Mucosa of descending colon (tissue), 3 donors: ENCODE results near the gene TMEM106A. TPM values are rescaled to one million over a fixed set of nuclear protein-coding genes. Genes with fewer than 3 reads are reported as not detected.

ENCODE experiments used
- ATAC-seq: fragments of 200-7000 bp; cut with Tn5 transposase; one replicate; pipeline ENCODE4 v1.9.1; 2020; ENCODE audit warnings: mild to moderate bottlenecking, moderate library complexity
- DNase-seq, 3 donors: peaks; one replicate each; pipeline ENCODE4 v3.0.0-alpha.2; 2020
- H3K36me3 ChIP-seq: fragments of 200-600 bp; one replicate; pipeline ENCODE4 v1.8.0; 2021; ENCODE audit warnings: low read depth, mild to moderate bottlenecking
- H3K4me1 ChIP-seq: fragments of 200-600 bp; one replicate; pipeline ENCODE4 v1.8.0; 2021; ENCODE audit warnings: low read depth, mild to moderate bottlenecking
- H3K4me3 ChIP-seq: fragments of 200-600 bp; one replicate; pipeline ENCODE4 v1.8.0; 2021; ENCODE audit warnings: mild to moderate bottlenecking
- H3K9me3 ChIP-seq: fragments of 200-600 bp; one replicate; pipeline ENCODE4 v1.8.0; 2021; ENCODE audit warnings: mild to moderate bottlenecking
- CTCF ChIP-seq: fragments of 200-600 bp; IDR thresholded peaks from one replicate; pipeline ENCODE4 v1.8.0; 2022; ENCODE audit warnings: antibody characterized with exemption, mild to moderate bottlenecking
- intact Hi-C, 2 donors: fragments of 100-400 bp; cut with DNase I in 1 of 2; cut with micrococcal nuclease in 1 of 2; formaldehyde crosslinking; loops; one replicate each; pipeline versions ENCODE4 v1.11.0 to v1.11.1; 2022; cut with DNase I, micrococcal nuclease
- total RNA-seq, 3 donors: library from RNA; stranded (reverse); fragmentation: NEBNext Ultra II Directional in 2 of 3; extraction: Animal tissue kit (Norgen Biotek cat#: 25700) in 2 of 3; gene quantifications; one replicate each; pipeline versions ENCODE4 v1.2.1 to v1.2.4, GENCODE V29; 2021 to 2023
- donor health status: DM: no; HTN: no; CAD: no; lungs with moderate emphysema.
- donor health status: DM: no; HTN: no; CAD: no.
- donor health status: DM: no; HTN: yes; CAD: no.

TMEM106A gene
- total RNA-seq, 3 donors from 2014 or later: 11.8 to 12.5 (median 12.0) TPM

- Histone ChIP-seq H3K36me3 (no peaks in the 10 kb centered on the region), H3K4me3 (no peak overlapping the region), H3K9me3 (no peaks in the 10 kb centered on the region), H3K4me1 (peaks cover 12% of the 10 kb centered on the region)
- intact Hi-C loops: no loop called here
- no peak for TF ChIP-seq CTCF
- DNase-seq (no peak), ATAC-seq (peak; percentile 4)
These were observed 1.2 kb downstream of the TMEM106A start for GRCh38 chr17:43212641-43213490.

GRCh38 chr17:43213545-43213944 is 1.9 kb downstream of the TMEM106A start:
- no peaks in the 10 kb centered on the region for H3K9me3 ChIP-seq
- H3K36me3 ChIP-seq: no peaks in the 10 kb centered on the region
- no peak overlapping the region for H3K4me3 ChIP-seq
- peak; percentile 8 for ATAC-seq
- DNase-seq: peak in 1 of 3 donors; percentile 22
- TF ChIP-seq CTCF: no peak
- intact Hi-C loops: no loop called here
- H3K4me1 ChIP-seq: peaks cover 12% of the 10 kb centered on the region

DNA sequence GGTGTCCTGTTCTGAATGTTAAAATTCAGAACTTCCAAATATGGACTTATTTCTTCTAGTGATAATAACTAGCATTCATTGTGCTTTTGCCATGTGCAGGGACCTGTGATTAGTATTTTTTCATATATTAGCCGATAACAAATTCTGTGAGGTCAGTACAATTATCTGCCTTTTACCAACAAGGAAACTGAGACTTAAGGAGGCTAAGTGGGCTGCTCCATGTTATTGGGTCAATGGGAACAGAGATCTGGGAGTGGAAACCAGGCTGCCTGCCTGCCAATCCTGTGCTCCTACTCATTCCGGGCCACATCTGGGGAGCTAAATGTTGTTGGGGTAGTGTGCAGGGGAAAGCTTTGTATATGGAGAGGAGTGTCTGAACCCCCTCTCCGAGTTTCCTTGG is 3.7 kb downstream of the TMEM106A start:
- Histone ChIP-seq H3K36me3 (no peaks in the 10 kb centered on the region), H3K4me3 (no peak overlapping the region), H3K4me1 (peaks cover 12% of the 10 kb centered on the region), H3K9me3 (no peaks in the 10 kb centered on the region)
- intact Hi-C loops: no loop called here
- ATAC-seq (no peak), DNase-seq (no peak)
- no peak for TF ChIP-seq CTCF

DNA sequence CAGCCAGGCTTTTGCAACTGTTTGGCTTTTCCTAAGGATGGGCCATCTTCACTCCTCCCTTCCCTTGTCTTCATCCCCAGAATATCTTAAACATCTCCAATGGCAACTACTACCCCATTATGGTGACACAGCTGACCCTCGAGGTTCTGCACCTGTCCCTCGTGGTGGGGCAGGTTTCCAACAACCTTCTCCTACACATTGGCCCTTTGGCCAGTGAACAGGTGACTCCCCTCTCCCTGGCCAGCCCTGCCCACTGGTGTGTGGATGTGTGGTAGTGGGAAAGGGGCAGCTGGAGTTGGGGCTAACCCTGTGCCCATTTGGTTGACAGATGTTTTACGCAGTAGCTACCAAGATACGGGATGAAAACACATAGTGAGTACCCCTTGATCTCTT is 4.7 kb downstream of the TMEM106A start:
- H3K9me3 ChIP-seq: no peaks in the 10 kb centered on the region
- H3K4me3 ChIP-seq: no peak overlapping the region
- peaks cover 4% of the 10 kb centered on the region for H3K4me1 ChIP-seq
- no peak for DNase-seq
- TF ChIP-seq CTCF: no peak
- intact Hi-C loops: no loop called here
- H3K36me3 ChIP-seq: no peaks in the 10 kb centered on the region
- no peak for ATAC-seq

GRCh38 chr17:43216762-43217613 is 5.3 kb downstream of the TMEM106A start:
- Histone ChIP-seq H3K4me1 (peaks cover 4% of the 10 kb centered on the region), H3K4me3 (no peak overlapping the region), H3K9me3 (no peaks in the 10 kb centered on the region), H3K36me3 (no peaks in the 10 kb centered on the region)
- DNase-seq (no peak), ATAC-seq (no peak)
- TF ChIP-seq CTCF: no peak
- intact Hi-C loops: no loop called here
